Stimulated activated CD8-positive, alpha-beta memory T cell treated with anti-CD3 and anti-CD28 coated beads, Interleukin-15, amount 100 ng/mL, for 48 hours (primary cell): ENCODE results near the gene ANO2.

Experiments used
- DNase-seq, 2 donors: peaks; one replicate each; pipeline ENCODE4 v3.0.0-alpha.2; 2020; ENCODE audit warnings: low read depth in 2 of 2

ANO2 gene

GRCh38 chr12:5516371-5517241 is 428.5 kb downstream of the ANO2 start:
- DNase-seq: no peak

- no peak for DNase-seq
Measured at GRCh38 chr12:5515458-5515857, 429.6 kb downstream of the ANO2 start.

GRCh38 chr12:5514545-5514944 is 430.5 kb downstream of the ANO2 start:
- no peak for DNase-seq

- no peak for DNase-seq
Measured at GRCh38 chr12:5514016-5514415, 431.0 kb downstream of the ANO2 start.

- no peak for DNase-seq
Measured at GRCh38 chr12:5513406-5513805, 431.7 kb downstream of the ANO2 start.
